ENCODE data around the gene GRAMD2A.
"Not testable (repeated sequence)": the region's sequence is repeated elsewhere in the genome, so short reads cannot be mapped to it uniquely, and the experiment has no call there.

GRAMD2A gene

GRCh38 chr15:72174551-72175165, 22.9 kb downstream of the GRAMD2A start:
- Histone ChIP-seq H3K4me3 (ENCODE audit: control insufficient read depth in 1 of 7, extremely low read depth in 1 of 7, insufficient read depth in 4 of 7, low read depth in 2 of 7, low read length in 6 of 7) (no peak overlapping the region), H3K27ac (ENCODE audit: insufficient read depth in 1 of 2, low read depth in 1 of 2, low read length in 2 of 2, poor library complexity in 1 of 2, severe bottlenecking in 2 of 2) (no peak overlapping the region), H3K4me1 (ENCODE audit: control extremely low read depth in 1 of 4, control insufficient read depth in 4 of 4, insufficient read depth in 4 of 4, low read length in 3 of 4) (peaks cover 0 to 6% (median 0%) of the 10 kb centered on the region in 4 experiments), H3K27me3 (replicated peaks in 2 of 5; ENCODE audit: control insufficient read depth in 4 of 5, insufficient read depth in 5 of 5, low read length in 4 of 5) (no peaks in the 10 kb centered on the region), H3K9me3 (ENCODE audit: control extremely low read depth in 1 of 5, control insufficient read depth in 4 of 5, insufficient read depth in 2 of 5, low read depth in 1 of 5, low read length in 4 of 5) (no peaks in the 10 kb centered on the region), H3K36me3 (ENCODE audit: control insufficient read depth in 4 of 4, insufficient read depth in 4 of 4, low read length in 3 of 4) (no peaks in the 10 kb centered on the region)
- no peak for DNase-seq
- ChIA-PET CTCF (no interaction called here), POLR2A (no interaction called here)
- WGBS (ENCODE audit: insufficient coverage): 64% methylated on average over 4 of the region's 5 CpGs

DNA sequence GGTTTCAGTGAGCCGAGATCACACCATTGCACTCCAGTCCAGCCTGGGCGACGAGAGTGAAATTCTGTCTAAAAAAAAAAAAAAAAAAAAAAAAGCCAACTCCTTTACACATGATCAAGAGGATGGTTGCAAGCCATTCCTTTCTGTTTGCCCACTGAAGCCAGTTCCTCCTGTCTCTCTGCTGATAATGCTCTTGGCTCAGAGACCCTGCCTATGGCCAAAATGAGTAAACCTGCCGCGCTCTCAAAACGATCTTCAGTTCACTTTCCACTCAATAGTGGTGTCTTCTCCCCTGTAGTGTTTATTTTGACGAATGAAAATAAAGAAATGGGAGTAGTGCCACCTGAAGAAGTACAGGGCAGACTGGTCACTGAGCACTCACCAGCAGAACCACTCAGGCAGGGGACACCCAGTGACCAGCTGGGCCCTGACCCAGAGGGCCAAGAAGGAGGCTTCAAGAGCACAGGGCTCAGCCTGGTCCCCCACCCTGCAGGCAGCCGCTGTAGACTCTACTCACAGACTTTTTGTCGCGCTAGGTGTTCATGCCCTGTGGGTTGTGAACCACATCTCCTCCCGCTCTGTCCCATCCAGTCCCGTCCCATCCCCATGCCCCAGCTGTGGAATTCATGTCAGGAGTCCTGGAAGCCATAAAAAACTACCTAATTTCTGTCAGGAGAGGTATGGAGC, 23.6 kb downstream of the GRAMD2A start:
- CTCF ChIA-PET: no interaction called here
- Histone ChIP-seq H3K9me3 (ENCODE audit: control extremely low read depth in 1 of 5, control insufficient read depth in 4 of 5, insufficient read depth in 2 of 5, low read depth in 1 of 5, low read length in 4 of 5) (no peaks in the 10 kb centered on the region), H3K27ac (ENCODE audit: insufficient read depth in 1 of 2, low read depth in 1 of 2, low read length in 2 of 2, poor library complexity in 1 of 2, severe bottlenecking in 2 of 2) (no peak overlapping the region), H3K4me3 (ENCODE audit: control insufficient read depth in 1 of 7, extremely low read depth in 1 of 7, insufficient read depth in 4 of 7, low read depth in 2 of 7, low read length in 6 of 7) (no peak overlapping the region), H3K27me3 (replicated peaks in 2 of 5; ENCODE audit: control insufficient read depth in 4 of 5, insufficient read depth in 5 of 5, low read length in 4 of 5) (no peaks in the 10 kb centered on the region), H3K36me3 (ENCODE audit: control insufficient read depth in 4 of 4, insufficient read depth in 4 of 4, low read length in 3 of 4) (no peaks in the 10 kb centered on the region), H3K4me1 (ENCODE audit: control extremely low read depth in 1 of 4, control insufficient read depth in 4 of 4, insufficient read depth in 4 of 4, low read length in 3 of 4) (peaks cover 0 to 12% (median 5%) of the 10 kb centered on the region in 4 experiments)
- WGBS (ENCODE audit: insufficient coverage): 100% methylated on average over 3 of the region's 12 CpGs
- DNase-seq: no peak
- POLR2A ChIA-PET: interaction anchor here (0.6 kb wide), 1 partner anchor 402 kb away, joined by 3 read pairs; no protein-coding TSS in a partner anchor

DNA sequence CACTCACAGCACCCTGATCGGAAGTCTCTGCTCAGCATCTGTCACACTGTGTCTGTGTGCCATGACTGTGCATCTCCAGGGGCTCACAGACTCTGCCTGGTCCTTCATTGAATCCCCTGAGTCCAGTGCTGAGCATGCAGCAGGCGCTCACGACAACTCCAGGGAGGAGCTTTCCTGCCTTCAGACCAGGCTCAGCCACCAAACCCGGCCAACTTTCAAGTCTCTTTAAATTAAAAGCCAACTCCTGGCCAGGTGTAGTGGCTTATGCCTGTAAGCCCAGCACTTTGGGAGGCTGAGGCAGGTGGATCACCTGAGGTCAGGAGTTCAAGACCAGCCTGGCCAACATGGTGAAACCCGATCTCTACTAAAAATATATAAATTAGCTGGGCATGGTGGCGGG, 24.2 kb downstream of the GRAMD2A start:
- no peaks in the 10 kb centered on the region for H3K9me3 ChIP-seq (ENCODE audit: control extremely low read depth in 1 of 5, control insufficient read depth in 4 of 5, insufficient read depth in 2 of 5, low read depth in 1 of 5, low read length in 4 of 5)
- H3K4me1 ChIP-seq (ENCODE audit: control extremely low read depth in 1 of 4, control insufficient read depth in 4 of 4, insufficient read depth in 4 of 4, low read length in 3 of 4): peaks cover 3 to 18% (median 12%) of the 10 kb centered on the region in 4 experiments
- no peaks in the 10 kb centered on the region for H3K36me3 ChIP-seq (ENCODE audit: control insufficient read depth in 4 of 4, insufficient read depth in 4 of 4, low read length in 3 of 4)
- no peak for DNase-seq
- WGBS (ENCODE audit: insufficient coverage): 97% methylated on average over 6 of the region's 6 CpGs
- POLR2A ChIA-PET: interaction anchor here (0.6 kb wide), 1 partner anchor 401 kb away, joined by 3 read pairs; no protein-coding TSS in a partner anchor
- H3K27ac ChIP-seq (ENCODE audit: insufficient read depth in 1 of 2, low read depth in 1 of 2, low read length in 2 of 2, poor library complexity in 1 of 2, severe bottlenecking in 2 of 2): no peak overlapping the region
- H3K27me3 ChIP-seq (replicated peaks in 2 of 5; ENCODE audit: control insufficient read depth in 4 of 5, insufficient read depth in 5 of 5, low read length in 4 of 5): no peaks in the 10 kb centered on the region
- no peak overlapping the region for H3K4me3 ChIP-seq (ENCODE audit: control insufficient read depth in 1 of 7, extremely low read depth in 1 of 7, insufficient read depth in 4 of 7, low read depth in 2 of 7, low read length in 6 of 7)
- CTCF ChIA-PET: interaction anchor here (0.6 to 1.3 kb wide), 2 partner anchors 17 to 43 kb away, joined by 3 to 5 read pairs; no protein-coding TSS in a partner anchor

- WGBS (ENCODE audit: insufficient coverage): 92% methylated on average over 4 of the region's 5 CpGs
Measured at GRCh38 chr15:72172796-72173195, 24.8 kb downstream of the GRAMD2A start.

GRCh38 chr15:72171978-72172377, 25.6 kb downstream of the GRAMD2A start:
- WGBS (ENCODE audit: insufficient coverage): 97% methylated on average over 8 of the region's 10 CpGs
- H3K36me3 ChIP-seq (ENCODE audit: control insufficient read depth in 4 of 4, insufficient read depth in 4 of 4, low read length in 3 of 4); H3K9me3 ChIP-seq (ENCODE audit: control extremely low read depth in 1 of 5, control insufficient read depth in 4 of 5, insufficient read depth in 2 of 5, low read depth in 1 of 5, low read length in 4 of 5); DNase-seq; H3K4me3 ChIP-seq (ENCODE audit: control insufficient read depth in 1 of 7, extremely low read depth in 1 of 7, insufficient read depth in 4 of 7, low read depth in 2 of 7, low read length in 6 of 7); POLR2A ChIA-PET; H3K27ac ChIP-seq (ENCODE audit: insufficient read depth in 1 of 2, low read depth in 1 of 2, low read length in 2 of 2, poor library complexity in 1 of 2, severe bottlenecking in 2 of 2); H3K27me3 ChIP-seq (replicated peaks in 2 of 5; ENCODE audit: control insufficient read depth in 4 of 5, insufficient read depth in 5 of 5, low read length in 4 of 5): not testable (repeated sequence)
- CTCF ChIA-PET: interaction anchor here (1.3 kb wide), 1 partner anchor 15 kb away, joined by 5 read pairs; no protein-coding TSS in a partner anchor
- peaks cover 3 to 20% (median 17%) of the 10 kb centered on the region in 4 experiments for H3K4me1 ChIP-seq (ENCODE audit: control extremely low read depth in 1 of 4, control insufficient read depth in 4 of 4, insufficient read depth in 4 of 4, low read length in 3 of 4)

More at GRCh38 chr15:72172796-72173195, 24.8 kb downstream of the GRAMD2A start:
- peaks cover 3 to 19% (median 17%) of the 10 kb centered on the region in 4 experiments for H3K4me1 ChIP-seq (ENCODE audit: control extremely low read depth in 1 of 4, control insufficient read depth in 4 of 4, insufficient read depth in 4 of 4, low read length in 3 of 4)
- CTCF ChIA-PET: interaction anchor here (0.6 to 1.3 kb wide), 2 partner anchors 16 to 43 kb away, joined by 3 to 5 read pairs; no protein-coding TSS in a partner anchor
- H3K27me3 ChIP-seq (replicated peaks in 2 of 5; ENCODE audit: control insufficient read depth in 4 of 5, insufficient read depth in 5 of 5, low read length in 4 of 5): no peaks in the 10 kb centered on the region
- no peak overlapping the region for H3K27ac ChIP-seq (ENCODE audit: insufficient read depth in 1 of 2, low read depth in 1 of 2, low read length in 2 of 2, poor library complexity in 1 of 2, severe bottlenecking in 2 of 2)
- H3K36me3 ChIP-seq (ENCODE audit: control insufficient read depth in 4 of 4, insufficient read depth in 4 of 4, low read length in 3 of 4): no peaks in the 10 kb centered on the region
- POLR2A ChIA-PET: no interaction called here
- no peak overlapping the region for H3K4me3 ChIP-seq (ENCODE audit: control insufficient read depth in 1 of 7, extremely low read depth in 1 of 7, insufficient read depth in 4 of 7, low read depth in 2 of 7, low read length in 6 of 7)
- H3K9me3 ChIP-seq (ENCODE audit: control extremely low read depth in 1 of 5, control insufficient read depth in 4 of 5, insufficient read depth in 2 of 5, low read depth in 1 of 5, low read length in 4 of 5): no peaks in the 10 kb centered on the region
- no peak for DNase-seq

DNA sequence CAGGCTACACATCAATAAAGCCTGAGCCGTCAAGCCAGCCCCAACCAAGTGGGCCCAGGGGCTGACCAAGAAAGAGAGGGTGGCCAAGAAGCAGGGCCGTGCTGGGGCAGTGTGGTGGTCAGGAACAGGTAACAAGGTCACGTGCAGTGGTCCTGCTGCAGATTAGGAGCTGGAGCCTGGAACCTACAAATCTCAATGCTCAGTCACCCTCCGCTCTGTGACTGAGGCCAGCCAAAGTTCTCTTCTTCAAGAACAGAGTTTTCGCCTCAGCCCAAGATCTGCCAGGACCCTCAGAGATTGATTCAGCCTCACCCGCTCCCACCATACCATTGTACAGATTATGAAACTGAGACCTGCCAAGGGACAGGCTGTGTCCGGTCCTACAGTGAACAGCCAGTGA, 26.9 kb downstream of the GRAMD2A start:
- 95% methylated on average over 7 of the region's 7 CpGs for WGBS (ENCODE audit: insufficient coverage)
- H3K4me1 ChIP-seq (ENCODE audit: control extremely low read depth in 1 of 4, control insufficient read depth in 4 of 4, insufficient read depth in 4 of 4, low read length in 3 of 4): peaks cover 3 to 20% (median 17%) of the 10 kb centered on the region in 4 experiments
- H3K9me3 ChIP-seq (ENCODE audit: control extremely low read depth in 1 of 5, control insufficient read depth in 4 of 5, insufficient read depth in 2 of 5, low read depth in 1 of 5, low read length in 4 of 5): no peaks in the 10 kb centered on the region
- no peak overlapping the region for H3K4me3 ChIP-seq (ENCODE audit: control insufficient read depth in 1 of 7, extremely low read depth in 1 of 7, insufficient read depth in 4 of 7, low read depth in 2 of 7, low read length in 6 of 7)
- POLR2A ChIA-PET: no interaction called here
- CTCF ChIA-PET: no interaction called here
- no peaks in the 10 kb centered on the region for H3K27me3 ChIP-seq (replicated peaks in 2 of 5; ENCODE audit: control insufficient read depth in 4 of 5, insufficient read depth in 5 of 5, low read length in 4 of 5)
- H3K27ac ChIP-seq (ENCODE audit: insufficient read depth in 1 of 2, low read depth in 1 of 2, low read length in 2 of 2, poor library complexity in 1 of 2, severe bottlenecking in 2 of 2): no peak overlapping the region
- no peak for DNase-seq
- H3K36me3 ChIP-seq (ENCODE audit: control insufficient read depth in 4 of 4, insufficient read depth in 4 of 4, low read length in 3 of 4): no peaks in the 10 kb centered on the region

DNA sequence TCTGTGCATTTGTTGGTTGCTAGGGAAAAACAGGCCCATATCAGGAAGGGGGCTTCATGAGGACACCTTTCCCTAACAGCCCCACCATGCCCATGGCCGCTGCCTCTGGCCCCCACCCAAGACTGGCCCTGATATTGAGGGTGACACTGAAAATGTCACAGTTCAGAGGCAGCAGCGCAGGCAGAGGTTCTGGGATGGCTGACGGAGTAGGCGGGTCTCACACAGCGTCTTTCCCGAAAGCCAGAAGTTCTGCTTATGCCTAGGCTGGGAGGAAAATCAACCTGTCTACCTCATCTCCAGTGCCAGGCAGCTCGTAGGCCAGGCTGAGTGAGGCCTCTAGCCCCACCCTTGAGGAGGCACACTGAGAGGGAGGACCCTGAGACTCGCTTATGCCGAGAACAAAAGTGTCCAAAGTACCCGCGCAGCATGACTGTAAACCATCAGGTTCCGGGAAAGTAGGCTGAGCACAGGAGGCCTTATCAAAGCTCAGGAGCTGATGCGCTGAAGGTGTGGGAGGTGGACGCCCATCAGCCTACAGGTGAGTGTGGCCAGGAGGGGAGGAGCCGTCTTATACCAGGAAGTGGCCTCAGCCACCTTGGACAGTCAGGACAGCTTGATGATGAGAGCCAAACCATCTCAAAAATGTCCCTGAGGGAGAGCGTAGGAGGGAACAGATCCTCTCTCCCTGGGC, 27.5 kb downstream of the GRAMD2A start:
- 98% methylated on average over 15 of the region's 16 CpGs for WGBS (ENCODE audit: insufficient coverage)
- Histone ChIP-seq H3K36me3 (ENCODE audit: control insufficient read depth in 4 of 4, insufficient read depth in 4 of 4, low read length in 3 of 4) (no peaks in the 10 kb centered on the region), H3K4me3 (ENCODE audit: control insufficient read depth in 1 of 7, extremely low read depth in 1 of 7, insufficient read depth in 4 of 7, low read depth in 2 of 7, low read length in 6 of 7) (no peak overlapping the region), H3K27me3 (replicated peaks in 2 of 5; ENCODE audit: control insufficient read depth in 4 of 5, insufficient read depth in 5 of 5, low read length in 4 of 5) (no peaks in the 10 kb centered on the region), H3K4me1 (ENCODE audit: control extremely low read depth in 1 of 4, control insufficient read depth in 4 of 4, insufficient read depth in 4 of 4, low read length in 3 of 4) (peaks cover 3 to 20% (median 17%) of the 10 kb centered on the region in 4 experiments), H3K27ac (ENCODE audit: insufficient read depth in 1 of 2, low read depth in 1 of 2, low read length in 2 of 2, poor library complexity in 1 of 2, severe bottlenecking in 2 of 2) (no peak overlapping the region), H3K9me3 (ENCODE audit: control extremely low read depth in 1 of 5, control insufficient read depth in 4 of 5, insufficient read depth in 2 of 5, low read depth in 1 of 5, low read length in 4 of 5) (no peaks in the 10 kb centered on the region)
- DNase-seq: no peak
- ChIA-PET CTCF (no interaction called here), POLR2A (no interaction called here)
